Measurements from ENCODE around the gene CMIP. TPM values are rescaled to one million over a fixed set of nuclear protein-coding genes. Genes with fewer than 3 reads are reported as not detected.

The CMIP gene
- total RNA-seq, 4 donors from 2014 or later, result 17.1 to 60.5 (median 39.7) TPM

GRCh38 chr16:81467072-81467471 is 22.5 kb downstream of the CMIP start:
- intact Hi-C loops (cut with DNase I), result no loop called here
- no peaks in the 10 kb centered on the region for H3K27me3 ChIP-seq
- 82 to 88% methylated on average over 5 to 7 of the region's 11 CpGs for WGBS, 2 donors
- H3K27ac ChIP-seq, result peak overlapping the region in 2 of 4 donors; percentile 5 to 20
- no peaks in the 10 kb centered on the region for H3K9me3 ChIP-seq
- TF ChIP-seq POLR2A (IDR thresholded peaks at IDR 0.05) (no peak), CTCF (IDR thresholded peaks at IDR 0.05) (no peak)
- H3K36me3 ChIP-seq, result peaks cover 0 to 14% (median 0%) of the 10 kb centered on the region in 3 donors
- H3K4me3 ChIP-seq, result no peak overlapping the region
- no peak for DNase-seq
- peaks cover 6 to 74% (median 23%) of the 10 kb centered on the region in 3 donors for H3K4me1 ChIP-seq

GRCh38 chr16:81467815-81468214 is 23.2 kb downstream of the CMIP start:
- peaks cover 0 to 22% (median 0%) of the 10 kb centered on the region in 3 donors for H3K36me3 ChIP-seq
- no peak for DNase-seq
- no peak overlapping the region for H3K4me3 ChIP-seq
- intact Hi-C loops (cut with DNase I), result no loop called here
- peaks cover 0 to 76% (median 27%) of the 10 kb centered on the region in 3 donors for H3K4me1 ChIP-seq
- 75 to 79% methylated on average over 2 to 3 of the region's 8 CpGs for WGBS, 2 donors
- H3K9me3 ChIP-seq, result no peaks in the 10 kb centered on the region
- TF ChIP-seq CTCF (IDR thresholded peaks at IDR 0.05) (no peak), POLR2A (IDR thresholded peaks at IDR 0.05) (no peak)
- no peaks in the 10 kb centered on the region for H3K27me3 ChIP-seq
- H3K27ac ChIP-seq, result no peak overlapping the region

- Histone ChIP-seq H3K27ac (peak overlapping the region in 2 of 4 donors; percentile 64 to 67), H3K27me3 (no peaks in the 10 kb centered on the region), H3K4me3 (no peak overlapping the region), H3K36me3 (peaks cover 0 to 25% (median 0%) of the 10 kb centered on the region in 3 donors), H3K4me1 (peaks cover 0 to 82% (median 31%) of the 10 kb centered on the region in 3 donors), H3K9me3 (no peaks in the 10 kb centered on the region)
- TF ChIP-seq CTCF (IDR thresholded peaks at IDR 0.05) (no peak), POLR2A (IDR thresholded peaks at IDR 0.05) (no peak)
- 90 to 94% methylated on average over 11 to 17 of the region's 19 CpGs for WGBS, 2 donors
- no peak for DNase-seq
- intact Hi-C loops (cut with DNase I), result no loop called here
Measured at GRCh38 chr16:81468269-81468902, 23.8 kb downstream of the CMIP start.

- TF ChIP-seq POLR2A (IDR thresholded peaks at IDR 0.05), result no peak
- TF ChIP-seq CTCF (IDR thresholded peaks at IDR 0.05), result no peak
- no peaks in the 10 kb centered on the region for H3K27me3 ChIP-seq
- H3K36me3 ChIP-seq, result peaks cover 0 to 25% (median 0%) of the 10 kb centered on the region in 3 donors
- intact Hi-C loops (cut with DNase I), result no loop called here
- H3K4me3 ChIP-seq, result no peak overlapping the region
- H3K4me1 ChIP-seq, result peaks cover 5 to 90% (median 36%) of the 10 kb centered on the region in 3 donors
- peak overlapping the region; percentile 38 to 67 (median 59) for H3K27ac ChIP-seq
- H3K9me3 ChIP-seq, result no peaks in the 10 kb centered on the region
- DNase-seq, result no peak
- WGBS, 2 donors, result 77 to 81% methylated on average over 3 to 4 of the region's 4 CpGs
Measured at GRCh38 chr16:81469183-81469677, 24.6 kb downstream of the CMIP start.

- 52 to 69% methylated on average over 10 to 11 of the region's 13 CpGs for WGBS, 2 donors
- Histone ChIP-seq H3K4me3 (peak overlapping the region in 1 of 4 donors; percentile 22), H3K4me1 (peaks cover 5 to 94% (median 39%) of the 10 kb centered on the region in 3 donors), H3K36me3 (peaks cover 0 to 25% (median 0%) of the 10 kb centered on the region in 3 donors), H3K9me3 (no peaks in the 10 kb centered on the region), H3K27ac (peak overlapping the region; percentile 38 to 67 (median 59)), H3K27me3 (no peaks in the 10 kb centered on the region)
- no peak for DNase-seq
- intact Hi-C loops (cut with DNase I), result no loop called here
- TF ChIP-seq CTCF (IDR thresholded peaks at IDR 0.05) (no peak), POLR2A (IDR thresholded peaks at IDR 0.05) (no peak)
Measured at GRCh38 chr16:81469710-81470535, 25.3 kb downstream of the CMIP start.

Measured in esophagus squamous epithelium (tissue), 5 donors.